Astrocyte of the hippocampus (primary cell): ENCODE measurements around the gene LYST.
"Not testable (repeated sequence)": the region's sequence is repeated elsewhere in the genome, so short reads cannot be mapped to it uniquely, and the experiment has no call there.

Experiments
- DNase-seq: peaks from one replicate; pipeline ENCODE4 v3.0.0; 2011; ENCODE audit warnings: low read depth, low spot score

The LYST gene

GRCh38 chr1:235858766-235859165 lies 7.9 kb downstream of the LYST start:
- no peak for DNase-seq

- DNase-seq = no peak
Observed at GRCh38 chr1:235857756-235858155, 8.9 kb downstream of the LYST start.

- no peak for DNase-seq
Observed at GRCh38 chr1:235855811-235856429, 10.8 kb downstream of the LYST start.

- no peak for DNase-seq
Observed at GRCh38 chr1:235854347-235854746, 12.4 kb downstream of the LYST start.

GRCh38 chr1:235853653-235854052 lies 13.1 kb downstream of the LYST start:
- no peak for DNase-seq

GRCh38 chr1:235852887-235853286 lies 13.8 kb downstream of the LYST start:
- DNase-seq = peak; percentile 56

GRCh38 chr1:235851939-235852338 lies 14.8 kb downstream of the LYST start:
- no peak for DNase-seq

GRCh38 chr1:235848251-235848650 lies 18.5 kb downstream of the LYST start:
- not testable (repeated sequence) for DNase-seq

- DNase-seq = not testable (repeated sequence)
Observed at GRCh38 chr1:235845656-235846107, 21.0 kb downstream of the LYST start.

- no peak for DNase-seq
Observed at GRCh38 chr1:235844776-235845175, 21.9 kb downstream of the LYST start.

- peak; percentile 49 for DNase-seq
Observed at GRCh38 chr1:235843461-235843961, 23.2 kb downstream of the LYST start.

GRCh38 chr1:235841938-235842545 lies 24.7 kb downstream of the LYST start:
- no peak for DNase-seq

- no peak for DNase-seq
Observed at GRCh38 chr1:235838021-235838420, 28.7 kb downstream of the LYST start.

- no peak for DNase-seq
Observed at GRCh38 chr1:235835226-235835625, 31.5 kb downstream of the LYST start.

GRCh38 chr1:235834620-235835019 lies 32.1 kb downstream of the LYST start:
- no peak for DNase-seq

GRCh38 chr1:235832011-235832410 lies 34.7 kb downstream of the LYST start:
- no peak for DNase-seq

GRCh38 chr1:235831148-235831547 lies 35.6 kb downstream of the LYST start:
- DNase-seq = peak; percentile 32

- no peak for DNase-seq
Observed at GRCh38 chr1:235826102-235826854, 40.4 kb downstream of the LYST start.

GRCh38 chr1:235825229-235825628 lies 41.5 kb downstream of the LYST start:
- no peak for DNase-seq

GRCh38 chr1:235823684-235824083 lies 43.0 kb downstream of the LYST start:
- no peak for DNase-seq

GRCh38 chr1:235822685-235823084 lies 44.0 kb downstream of the LYST start:
- DNase-seq = no peak

GRCh38 chr1:235821361-235821981 lies 45.2 kb downstream of the LYST start:
- peak; percentile 58 for DNase-seq
